Vagina (tissue), 2 donors: ENCODE measurements around the gene BCKDHA.

Experiments
- POLR2A ChIP-seq, 2 donors: fragments of 450-650 bp; IDR thresholded peaks; one replicate each; pipeline ENCODE4 v1.6.1; 2017; ENCODE audit warnings: antibody characterized with exemption in 2 of 2, mild to moderate bottlenecking in 2 of 2, moderate library complexity in 2 of 2
- POLR2AphosphoS5 ChIP-seq, 2 donors: sonication (generic); formaldehyde crosslinking; IDR thresholded peaks; one replicate each; pipeline ENCODE4 v1.9.0; 2017; ENCODE audit warnings: antibody characterized with exemption in 2 of 2, mild to moderate bottlenecking in 2 of 2, low read depth in 1 of 2; ENCODE audit not compliant: insufficient read depth in 1 of 2
- TF ChIP-seq, protein P1 (sequence below), 3 experiments: fragments of 450-650 bp in 2 of 3; fragments of 200-600 bp in 1 of 3; sonication (generic) in 1 of 3; IDR thresholded peaks; one replicate each; pipeline ENCODE4 v1.5.1; 2017 to 2019; ENCODE audit warnings: antibody characterized with exemption in 3 of 3, mild to moderate bottlenecking in 2 of 3, moderate library complexity in 2 of 3

DNA sequence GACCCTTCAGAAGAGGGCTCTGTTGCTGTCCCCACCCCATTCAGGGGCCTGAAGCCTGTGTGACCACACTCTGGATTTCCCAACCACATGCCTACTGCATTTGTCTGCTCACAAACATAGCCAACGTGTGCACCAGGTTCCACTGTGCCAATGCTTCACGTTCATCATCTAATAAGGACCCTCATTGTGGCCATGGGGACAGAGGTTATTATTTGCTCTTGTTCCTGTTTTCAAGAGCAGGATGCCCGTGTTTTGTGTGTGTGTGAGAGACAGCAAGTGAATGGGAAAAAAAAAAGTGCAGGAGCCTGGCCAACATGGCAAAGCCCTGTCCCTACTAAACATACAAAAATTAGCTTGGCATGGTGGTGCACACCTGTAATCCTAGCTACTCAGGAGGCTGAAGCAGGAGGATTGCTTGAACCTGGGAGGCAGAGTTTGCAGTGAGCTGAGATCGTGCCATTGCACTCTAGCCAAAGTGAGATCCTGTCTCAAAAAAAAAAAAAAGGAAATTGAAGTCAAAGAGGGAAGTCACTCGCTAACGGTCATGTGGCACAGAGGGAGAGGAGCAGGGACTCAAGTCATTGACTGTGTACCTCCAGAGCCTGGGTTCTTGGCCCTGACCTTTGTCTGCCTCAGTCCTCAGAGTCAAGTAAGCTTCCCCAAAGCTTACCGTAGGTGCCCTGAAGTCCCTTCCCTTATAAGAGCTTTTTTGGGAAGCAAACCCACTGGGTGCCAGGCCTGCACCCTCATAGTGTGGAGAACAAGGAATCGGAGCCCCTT is 22.7 kb downstream of the BCKDHA start:
- TF ChIP-seq, protein P1, sequence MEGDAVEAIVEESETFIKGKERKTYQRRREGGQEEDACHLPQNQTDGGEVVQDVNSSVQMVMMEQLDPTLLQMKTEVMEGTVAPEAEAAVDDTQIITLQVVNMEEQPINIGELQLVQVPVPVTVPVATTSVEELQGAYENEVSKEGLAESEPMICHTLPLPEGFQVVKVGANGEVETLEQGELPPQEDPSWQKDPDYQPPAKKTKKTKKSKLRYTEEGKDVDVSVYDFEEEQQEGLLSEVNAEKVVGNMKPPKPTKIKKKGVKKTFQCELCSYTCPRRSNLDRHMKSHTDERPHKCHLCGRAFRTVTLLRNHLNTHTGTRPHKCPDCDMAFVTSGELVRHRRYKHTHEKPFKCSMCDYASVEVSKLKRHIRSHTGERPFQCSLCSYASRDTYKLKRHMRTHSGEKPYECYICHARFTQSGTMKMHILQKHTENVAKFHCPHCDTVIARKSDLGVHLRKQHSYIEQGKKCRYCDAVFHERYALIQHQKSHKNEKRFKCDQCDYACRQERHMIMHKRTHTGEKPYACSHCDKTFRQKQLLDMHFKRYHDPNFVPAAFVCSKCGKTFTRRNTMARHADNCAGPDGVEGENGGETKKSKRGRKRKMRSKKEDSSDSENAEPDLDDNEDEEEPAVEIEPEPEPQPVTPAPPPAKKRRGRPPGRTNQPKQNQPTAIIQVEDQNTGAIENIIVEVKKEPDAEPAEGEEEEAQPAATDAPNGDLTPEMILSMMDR (IDR thresholded peaks at IDR 0.05) = no peak
- TF ChIP-seq POLR2A (IDR thresholded peaks at IDR 0.05) = no peak
- TF ChIP-seq POLR2AphosphoS5 (IDR thresholded peaks at IDR 0.05; ENCODE audit: insufficient read depth in 1 of 2, low read depth in 1 of 2) = no peak
